VCaP (cell line): ENCODE measurements around the gene ABCA6.

Experiments
- H3K27ac ChIP-seq: fragments of 450-650 bp; 2 replicates; pipeline ENCODE4 v1.5.1; 2017
- CTCF ChIP-seq: fragments of 450-650 bp; conservative IDR thresholded peaks from 2 replicates; pipeline ENCODE4 v1.5.1; 2017; ENCODE audit warnings: mild to moderate bottlenecking, moderate library complexity

Gene ABCA6

GRCh38 chr17:69130627-69131296 is 10.9 kb downstream of the ABCA6 start:
- no peak overlapping the region for H3K27ac ChIP-seq
- TF ChIP-seq CTCF = no peak

GRCh38 chr17:69123626-69124025 is 18.1 kb downstream of the ABCA6 start:
- TF ChIP-seq CTCF = no peak
- no peak overlapping the region for H3K27ac ChIP-seq

- TF ChIP-seq CTCF = no peak
- H3K27ac ChIP-seq = no peak overlapping the region
Observed at GRCh38 chr17:69122065-69122464, 19.6 kb downstream of the ABCA6 start.

GRCh38 chr17:69117855-69118784 is 23.6 kb downstream of the ABCA6 start:
- H3K27ac ChIP-seq = no peak overlapping the region
- TF ChIP-seq CTCF = no peak

- TF ChIP-seq CTCF = no peak
Observed at GRCh38 chr17:69111794-69112193, 29.9 kb downstream of the ABCA6 start.

GRCh38 chr17:69105907-69106730 is 35.6 kb downstream of the ABCA6 start:
- no peak for TF ChIP-seq CTCF
- H3K27ac ChIP-seq = no peak overlapping the region

More at GRCh38 chr17:69111794-69112193, 29.9 kb downstream of the ABCA6 start:
- no peak overlapping the region for H3K27ac ChIP-seq
